A172 (cell line): Measurements from ENCODE around the gene CDH20. TPM values are rescaled to one million over a fixed set of nuclear protein-coding genes. Genes with fewer than 3 reads are reported as not detected.
A peak's percentile ranks its signal among the peaks of the same experiment; 100 is the strongest.

Source experiments
- DNase-seq: peaks from one replicate; pipeline ENCODE4 v3.0.0-alpha.2; 2015; ENCODE audit warnings: low spot score
- total RNA-seq: library from RNA; depleted of rRNA; stranded (reverse); fragments of >200 nt; shearing (Covaris generic); gene quantifications from 2 replicates; pipeline ENCODE4 v1.2.3, GENCODE V29; 2014

CDH20 gene
- total RNA-seq, 1 experiment from 2014 or later: not detected

DNA sequence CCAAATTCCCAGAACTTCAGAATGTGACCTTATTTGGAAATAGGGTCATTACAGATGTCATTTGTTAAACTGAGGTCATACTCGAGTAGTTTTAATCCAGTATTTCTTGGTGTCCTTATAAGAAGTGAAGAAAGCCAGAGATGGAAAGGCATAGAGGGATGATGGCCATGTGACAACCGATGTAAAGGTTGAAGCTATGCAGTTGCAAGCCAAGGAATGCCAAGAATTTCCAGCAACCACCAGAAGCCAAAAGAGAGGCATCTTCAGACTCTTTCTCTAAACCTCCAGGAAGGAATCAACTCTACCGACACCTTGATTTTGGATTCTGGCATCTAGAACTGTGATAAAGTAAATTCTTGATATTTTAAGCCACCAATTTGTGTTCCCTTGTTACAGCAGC lies 242.2 kb downstream of the CDH20 start:
- DNase-seq: peak; percentile 26

DNA sequence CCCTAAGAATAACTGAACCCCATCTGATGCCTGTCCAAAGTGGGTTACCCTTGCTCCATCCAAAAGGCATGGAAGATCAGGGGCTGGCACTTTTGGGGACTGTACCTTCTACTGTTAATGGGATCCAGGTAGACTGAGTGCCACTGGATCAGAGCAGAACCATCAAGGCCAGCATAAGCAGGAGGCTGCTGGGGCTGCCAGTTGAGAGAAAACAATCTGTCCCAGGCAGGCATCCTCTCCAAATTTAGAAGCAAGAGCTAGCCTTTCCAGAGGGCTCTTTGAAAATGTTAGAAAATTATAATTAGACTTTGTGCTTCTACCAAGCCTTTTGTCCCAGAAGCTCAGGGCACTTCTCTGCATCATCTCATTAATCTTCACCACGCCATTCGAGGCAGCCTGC lies 245.6 kb downstream of the CDH20 start:
- no peak for DNase-seq

DNA sequence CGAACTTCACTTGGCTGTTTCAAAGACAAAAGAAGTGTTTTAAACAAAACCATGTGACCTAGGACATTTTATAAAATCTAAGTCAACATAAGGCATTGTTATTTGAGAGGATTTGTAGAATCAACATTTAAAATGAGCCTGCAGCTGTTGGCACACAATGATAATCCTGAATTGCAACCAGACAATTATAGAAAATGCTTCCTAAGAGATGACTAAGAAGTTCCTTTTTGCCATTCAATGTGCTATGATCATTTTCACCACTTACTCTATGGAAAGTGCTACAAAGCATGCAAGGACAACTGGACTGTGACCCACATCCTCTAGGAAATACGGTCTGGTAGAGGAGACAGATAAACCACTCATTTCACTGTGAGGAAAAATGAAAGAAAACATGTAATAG lies 246.4 kb downstream of the CDH20 start:
- DNase-seq: no peak

DNA sequence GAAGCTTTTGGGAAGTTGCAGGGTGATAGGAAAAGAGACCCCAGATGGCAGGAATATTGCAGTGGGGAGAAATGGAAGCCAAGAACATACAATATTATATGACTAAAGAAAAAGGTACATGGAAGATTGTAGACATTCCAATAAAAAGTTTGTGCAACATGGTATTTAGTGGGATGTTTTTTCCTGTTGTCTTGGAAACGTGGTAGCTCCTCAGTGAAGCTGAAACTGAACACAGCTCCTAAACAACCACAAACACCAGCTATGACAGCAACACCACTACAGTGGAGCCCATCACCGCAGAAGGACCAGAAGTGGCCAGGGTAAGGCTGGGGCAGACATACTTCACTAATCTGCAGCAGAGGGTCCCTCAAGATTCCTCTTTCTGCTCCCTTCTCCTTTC lies 246.8 kb downstream of the CDH20 start:
- no peak for DNase-seq

DNA sequence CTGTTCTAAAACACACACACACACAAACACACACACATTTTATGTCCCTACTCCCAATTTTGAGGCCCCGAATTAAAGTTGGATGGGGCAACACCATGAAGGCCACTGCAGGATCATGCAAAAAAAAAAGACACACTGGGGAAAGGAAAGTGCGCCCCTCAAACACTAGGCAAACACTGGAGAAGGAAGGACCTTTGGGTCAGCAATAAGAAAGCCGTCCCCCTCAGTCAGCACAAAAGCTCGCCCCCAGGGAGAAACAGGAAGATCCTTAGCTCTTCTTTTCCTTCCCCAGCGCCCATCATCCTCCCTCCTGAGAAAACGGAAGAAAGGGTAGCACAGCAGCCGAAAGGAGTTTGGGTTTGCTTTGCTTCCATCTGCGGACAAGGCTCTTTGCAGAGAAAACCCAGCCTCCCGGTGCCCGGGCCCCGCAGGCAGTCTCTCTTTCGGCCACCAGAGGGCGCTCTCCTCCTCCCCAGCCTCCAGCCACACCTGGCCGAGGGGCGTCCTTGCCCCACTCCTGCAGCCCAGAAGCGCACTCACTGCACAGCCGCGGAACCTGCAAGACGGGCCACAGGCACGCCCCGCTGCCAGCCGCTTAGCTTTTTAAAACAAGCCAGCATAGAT lies 248.5 kb downstream of the CDH20 start:
- peak; percentile 34 for DNase-seq

DNA sequence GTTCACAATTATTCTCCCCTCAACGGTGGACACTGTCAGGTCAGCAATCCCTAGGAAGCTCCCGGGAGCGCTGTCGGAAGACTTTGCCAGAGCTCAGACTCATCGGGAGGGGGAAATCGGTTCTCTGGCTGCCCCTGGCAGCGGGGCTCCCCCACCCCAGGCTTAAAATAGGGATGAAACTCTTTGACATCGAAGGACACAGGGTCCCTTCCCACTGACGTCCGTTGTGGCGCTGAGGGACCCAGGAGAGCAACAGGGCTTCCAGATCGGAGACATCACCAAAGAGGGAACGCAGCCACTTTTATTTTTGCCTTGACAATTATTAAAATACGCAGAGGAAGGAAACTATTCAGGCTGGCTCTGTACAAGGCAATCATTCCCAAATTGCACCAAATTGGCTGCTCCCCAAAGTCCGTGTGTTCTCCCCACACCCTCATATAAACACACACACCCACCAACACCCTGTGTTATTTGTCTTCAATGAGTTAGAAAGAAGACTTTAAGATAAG lies 249.0 kb downstream of the CDH20 start:
- no peak for DNase-seq

DNA sequence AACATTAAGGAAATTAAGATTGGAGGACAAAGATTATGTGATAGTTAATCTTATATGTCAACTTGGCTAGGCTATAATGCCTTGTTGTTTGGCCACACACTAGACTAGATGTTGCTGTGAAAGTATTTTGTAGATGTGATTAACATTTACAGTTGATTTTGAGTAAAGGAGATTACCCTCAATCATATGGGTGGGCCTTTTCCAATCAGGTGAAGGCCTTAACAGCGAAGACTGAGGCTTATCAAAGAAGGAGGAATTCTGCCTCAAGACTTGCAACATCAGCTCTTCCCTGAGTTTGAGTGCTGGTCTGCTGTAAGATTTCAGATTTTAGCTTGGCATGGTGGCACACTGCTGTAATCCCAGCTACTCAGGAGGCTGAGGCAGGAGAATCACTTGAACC lies 250.3 kb downstream of the CDH20 start:
- no peak for DNase-seq

DNA sequence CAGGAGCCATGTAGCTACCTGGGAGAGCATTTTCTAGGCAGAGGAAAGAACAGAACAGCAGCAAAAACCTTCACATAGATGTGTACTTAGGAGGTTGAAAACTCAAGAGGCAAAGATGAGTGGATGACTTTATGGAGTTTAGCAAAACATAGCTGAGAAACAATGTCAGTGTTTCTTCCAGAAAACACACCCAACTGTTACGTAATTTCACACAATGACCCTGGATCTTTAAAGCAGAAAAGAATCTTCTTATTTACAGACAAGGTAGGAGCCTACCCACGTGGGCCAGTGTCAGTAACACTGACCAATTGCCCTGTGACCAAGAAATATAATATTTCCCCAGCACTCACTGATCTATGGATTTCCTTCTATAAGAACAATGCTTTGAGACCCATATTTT lies 254.6 kb downstream of the CDH20 start:
- DNase-seq: no peak

DNA sequence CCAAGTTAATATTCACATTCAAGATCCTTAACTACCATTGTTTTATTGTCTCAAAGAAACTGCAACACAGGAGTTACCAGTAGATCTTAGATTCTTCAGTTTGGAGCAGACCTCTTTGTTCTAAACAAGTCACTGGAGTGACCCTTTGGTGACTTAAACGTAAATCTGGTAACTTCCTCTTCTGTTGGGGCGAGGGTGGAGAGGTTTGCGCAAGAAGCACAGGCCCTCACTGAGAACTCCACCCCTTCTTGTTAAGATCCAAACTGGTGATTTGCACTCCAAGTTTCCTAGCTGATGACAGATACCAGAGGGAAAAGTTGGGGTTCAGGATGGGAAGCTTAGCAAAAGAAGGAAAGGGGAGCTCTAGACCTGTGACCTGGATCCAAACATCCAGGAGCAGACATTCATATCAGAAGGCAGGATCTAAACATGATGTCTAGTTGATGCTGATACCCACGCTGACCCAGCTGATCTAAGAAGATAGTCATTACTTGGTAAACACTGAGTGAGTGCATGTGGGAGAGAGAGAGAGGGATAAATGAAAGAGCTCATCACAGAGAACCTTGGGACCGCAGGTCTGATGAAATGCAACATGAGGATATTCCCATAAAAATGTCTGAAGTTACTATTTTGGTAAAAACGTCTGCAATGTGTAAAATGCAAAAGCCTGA lies 256.0 kb downstream of the CDH20 start:
- DNase-seq: no peak

DNA sequence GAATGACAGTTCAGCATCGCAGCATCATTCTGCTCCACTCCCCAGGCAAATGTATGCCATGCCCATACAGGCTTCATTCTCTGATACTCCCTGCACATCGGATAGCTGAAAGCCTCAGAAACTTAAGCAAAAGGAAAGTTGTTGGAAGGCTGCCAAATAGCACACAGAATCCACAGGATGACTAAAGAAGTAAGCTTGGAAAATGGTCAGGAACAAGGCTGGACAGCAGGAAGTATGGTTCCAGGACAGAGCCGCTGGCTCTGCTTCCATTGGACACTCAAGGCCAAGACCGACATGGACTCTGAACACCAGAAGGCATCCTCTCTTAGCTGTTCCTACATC lies 256.5 kb downstream of the CDH20 start:
- DNase-seq: peak; percentile 33

DNA sequence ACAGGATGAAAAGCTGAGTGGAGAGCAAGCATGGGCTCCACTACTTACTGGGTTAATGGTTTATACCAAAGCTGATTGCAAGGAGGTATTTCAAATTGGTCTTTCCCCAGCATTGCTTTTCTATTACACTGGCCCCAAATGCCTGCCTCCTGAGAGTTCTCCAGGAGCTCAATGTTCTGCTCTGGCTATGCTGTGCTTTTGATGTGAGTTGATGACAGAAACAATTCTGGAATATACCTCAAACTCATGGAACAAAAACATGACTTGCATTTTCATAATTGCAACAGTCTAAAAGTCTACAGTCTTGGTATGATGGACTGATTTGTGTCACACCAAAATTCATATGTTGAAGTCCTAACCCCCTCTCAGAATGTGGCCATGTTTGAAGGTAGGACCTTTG lies 258.0 kb downstream of the CDH20 start:
- no peak for DNase-seq

DNA sequence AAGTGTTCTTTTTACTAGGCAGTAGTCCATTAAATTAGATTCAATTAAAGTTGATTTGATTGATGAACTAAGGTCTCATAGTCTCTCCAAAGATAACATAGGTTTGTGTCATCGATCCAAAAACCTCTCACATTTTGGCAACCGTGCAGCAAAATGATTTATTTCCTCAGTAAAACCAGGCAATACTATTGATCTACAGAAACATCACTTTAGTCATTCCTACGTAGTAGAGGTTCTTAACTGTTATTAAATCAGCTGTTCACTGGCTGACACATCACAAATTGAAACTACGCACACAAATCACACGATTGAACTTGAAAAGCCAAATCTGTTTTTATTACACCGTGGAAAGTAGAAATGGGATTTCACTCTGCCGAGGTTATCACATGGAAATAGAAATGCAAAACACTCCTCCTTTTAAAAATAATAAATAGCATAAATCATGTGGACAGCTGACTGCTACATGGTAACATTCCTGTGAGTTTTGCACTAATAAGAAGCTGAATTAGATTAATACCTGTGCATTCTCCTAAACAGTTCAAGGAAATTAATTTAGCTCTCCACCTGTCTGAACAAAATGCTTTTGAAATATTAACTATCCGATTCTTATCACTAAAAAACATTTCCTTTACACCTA lies 262.5 kb downstream of the CDH20 start:
- DNase-seq: no peak

DNA sequence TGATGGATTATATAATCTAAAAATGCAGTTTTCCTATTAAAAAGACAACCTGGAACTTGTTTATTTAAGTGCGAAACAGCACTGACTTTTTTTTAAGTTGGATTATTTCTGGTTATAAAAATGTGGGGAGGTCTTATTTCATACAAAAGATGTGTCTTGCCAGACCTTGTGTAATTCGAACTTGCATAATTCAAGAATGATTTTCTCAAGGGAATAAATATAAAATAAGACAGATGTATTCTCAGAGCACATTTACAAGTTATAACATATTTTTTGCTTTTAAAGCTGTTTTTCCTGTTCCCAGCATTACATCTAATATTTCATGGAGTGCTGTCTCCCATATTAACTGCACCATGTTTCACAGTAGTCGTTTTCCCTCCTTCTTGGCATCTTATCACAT lies 263.1 kb downstream of the CDH20 start:
- no peak for DNase-seq

DNA sequence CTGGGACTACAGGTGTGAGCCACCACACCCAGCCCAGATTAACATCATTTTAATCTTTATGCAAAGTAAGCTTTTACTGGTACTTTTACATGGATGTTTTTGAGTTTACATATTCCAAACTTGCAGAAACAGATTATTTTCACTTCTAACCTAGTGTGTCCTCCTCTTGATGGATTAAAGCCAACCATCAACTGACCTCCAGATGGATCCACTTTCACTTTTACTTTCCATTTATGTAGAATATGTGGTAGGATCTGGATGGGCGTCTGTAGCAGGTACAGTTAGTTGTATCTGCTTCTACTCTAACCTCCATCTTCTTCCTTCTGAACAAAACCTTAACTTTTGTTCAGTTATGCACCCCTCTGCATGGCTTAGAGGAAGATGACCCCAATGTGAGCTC lies 264.1 kb downstream of the CDH20 start:
- DNase-seq: no peak

DNA sequence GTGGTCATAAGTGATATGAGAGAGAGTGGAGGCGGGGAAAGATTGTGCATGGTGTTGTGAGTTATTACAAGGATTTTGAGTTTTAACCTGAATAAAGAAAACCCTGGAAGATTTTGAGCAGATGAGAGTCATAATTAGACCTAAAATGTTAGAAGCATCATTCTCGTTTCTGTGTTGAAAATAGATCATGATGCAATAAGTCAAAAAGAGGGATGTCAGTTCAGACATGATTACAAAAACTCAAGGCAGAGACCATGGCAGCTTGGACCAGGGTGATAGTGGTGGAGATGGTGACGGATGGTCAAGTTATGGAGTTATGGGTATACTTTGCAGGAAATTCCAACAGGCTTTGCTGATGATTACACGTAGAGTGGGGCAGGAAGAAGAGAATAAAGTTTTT lies 267.2 kb downstream of the CDH20 start:
- no peak for DNase-seq

DNA sequence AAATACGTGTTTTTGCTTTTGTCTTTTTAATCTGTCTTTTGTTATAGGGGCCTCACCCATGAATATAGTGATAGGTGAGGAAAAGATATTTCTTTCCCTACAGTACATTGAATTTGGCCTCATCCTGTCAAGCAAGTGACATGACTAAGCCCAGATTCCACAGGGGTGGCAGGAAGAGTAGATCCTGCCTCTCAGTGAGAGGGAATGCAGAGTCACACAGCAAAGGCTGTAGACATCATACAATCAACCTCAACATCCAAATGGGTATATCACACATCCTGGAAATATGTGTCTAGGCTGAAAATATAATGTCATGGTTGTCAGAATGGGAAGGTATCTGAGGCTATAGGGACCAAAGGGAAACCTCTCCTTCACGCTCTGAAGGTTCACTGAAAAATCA lies 269.6 kb downstream of the CDH20 start:
- peak; percentile 22 for DNase-seq
